ENCODE data around the gene KDM5A. TPM values are rescaled to one million over a fixed set of nuclear protein-coding genes. Genes with fewer than 3 reads are reported as not detected.

Gene KDM5A
- polyA plus RNA-seq, 3 donors = 12.2 to 31.4 (median 17.1) TPM

- no peak overlapping the region for H3K4me3 ChIP-seq (replicated peaks in 1 of 3; ENCODE audit: low read depth in 2 of 3, low read length in 3 of 3)
- H3K36me3 ChIP-seq (replicated peaks in 1 of 2; ENCODE audit: control insufficient read depth in 1 of 2, insufficient read depth in 2 of 2, low read length in 2 of 2) = peaks cover 54 to 71% of the 10 kb centered on the region in 2 donors
- Mint-ChIP-seq H3K4me1 (no peaks in the 10 kb centered on the region), H3K27me3 (ENCODE audit: low read depth in 3 of 3) (no peaks in the 10 kb centered on the region), H3K4me3 (no peak overlapping the region), H3K9me3 (peaks cover 3 to 14% (median 9%) of the 10 kb centered on the region in 7 donors), H3K27ac (no peak overlapping the region), H3K36me3 (peaks cover 63 to 80% of the 10 kb centered on the region in 2 donors)
- intact Hi-C loops (cut with micrococcal nuclease) = no loop called here
- H3K4me1 ChIP-seq (ENCODE audit: control insufficient read depth in 1 of 2, insufficient read depth in 2 of 2, low read length in 2 of 2) = no peaks in the 10 kb centered on the region
- peaks cover 65% of the 10 kb centered on the region for H4K20me1 ChIP-seq (ENCODE audit: insufficient read depth, low read length)
- no peak overlapping the region for H3K9ac ChIP-seq (ENCODE audit: insufficient read depth, low read length, poor library complexity, severe bottlenecking)
- peaks cover 6 to 8% of the 10 kb centered on the region in 2 donors for H3K9me3 ChIP-seq (replicated peaks in 1 of 2; ENCODE audit: control insufficient read depth in 1 of 2, insufficient read depth in 1 of 2, low read length in 2 of 2)
- H3K79me2 ChIP-seq (ENCODE audit: insufficient read depth, low read length) = peaks cover 34% of the 10 kb centered on the region
- DNase-seq = no peak
- no CpG with 5 or more reads among the region's 1 CpG for WGBS (ENCODE audit: insufficient coverage)
- no peak for TF ChIP-seq CTCF (IDR thresholded peaks at IDR 0.05)
- H3K4me2 ChIP-seq (replicated peaks; ENCODE audit: extremely low read depth, low read length, poor library complexity, severe bottlenecking) = no peak overlapping the region
- no peaks in the 10 kb centered on the region for H3K27me3 ChIP-seq (ENCODE audit: control insufficient read depth in 2 of 2, insufficient read depth in 2 of 2, low read length in 2 of 2)
- H2AFZ ChIP-seq (ENCODE audit: insufficient read depth, low read depth, low read length, poor library complexity, severe bottlenecking) = no peak overlapping the region
- H3K27ac ChIP-seq (ENCODE audit: low read depth in 1 of 2, low read length in 2 of 2) = no peak overlapping the region
These were observed 21.1 kb downstream of the KDM5A start for GRCh38 chr12:367972-368371.

GRCh38 chr12:366820-367219, 22.3 kb downstream of the KDM5A start:
- Histone ChIP-seq H3K27ac (ENCODE audit: low read depth in 1 of 2, low read length in 2 of 2) (no peak overlapping the region), H3K4me2 (replicated peaks; ENCODE audit: extremely low read depth, low read length, poor library complexity, severe bottlenecking) (no peak overlapping the region), H3K9ac (ENCODE audit: insufficient read depth, low read length, poor library complexity, severe bottlenecking) (no peak overlapping the region), H3K4me3 (replicated peaks in 1 of 3; ENCODE audit: low read depth in 2 of 3, low read length in 3 of 3) (no peak overlapping the region), H3K36me3 (replicated peaks in 1 of 2; ENCODE audit: control insufficient read depth in 1 of 2, insufficient read depth in 2 of 2, low read length in 2 of 2) (peaks cover 66 to 83% of the 10 kb centered on the region in 2 donors), H2AFZ (ENCODE audit: insufficient read depth, low read depth, low read length, poor library complexity, severe bottlenecking) (no peak overlapping the region), H3K9me3 (replicated peaks in 1 of 2; ENCODE audit: control insufficient read depth in 1 of 2, insufficient read depth in 1 of 2, low read length in 2 of 2) (peaks cover 6 to 8% of the 10 kb centered on the region in 2 donors), H3K79me2 (ENCODE audit: insufficient read depth, low read length) (peaks cover 45% of the 10 kb centered on the region), H3K4me1 (ENCODE audit: control insufficient read depth in 1 of 2, insufficient read depth in 2 of 2, low read length in 2 of 2) (no peaks in the 10 kb centered on the region), H3K27me3 (ENCODE audit: control insufficient read depth in 2 of 2, insufficient read depth in 2 of 2, low read length in 2 of 2) (no peaks in the 10 kb centered on the region), H4K20me1 (ENCODE audit: insufficient read depth, low read length) (peaks cover 75% of the 10 kb centered on the region)
- intact Hi-C loops (cut with micrococcal nuclease) = no loop called here
- H3K36me3 Mint-ChIP-seq = peaks cover 73 to 87% of the 10 kb centered on the region in 2 donors
- no peak overlapping the region for H3K4me3 Mint-ChIP-seq
- no peaks in the 10 kb centered on the region for H3K4me1 Mint-ChIP-seq
- H3K27me3 Mint-ChIP-seq (ENCODE audit: low read depth in 3 of 3) = no peaks in the 10 kb centered on the region
- 100% methylated on average over 1 of the region's 2 CpGs for WGBS (ENCODE audit: insufficient coverage)
- H3K9me3 Mint-ChIP-seq = peaks cover 3 to 14% (median 9%) of the 10 kb centered on the region in 7 donors
- H3K27ac Mint-ChIP-seq = no peak overlapping the region
- DNase-seq = no peak
- no peak for TF ChIP-seq CTCF (IDR thresholded peaks at IDR 0.05)

Data from CD14-positive monocyte (primary cell).